GM21786 (cell line): ENCODE data around the gene ATP8B4.

Experiments
- ATAC-seq: cut with Tn5 transposase; IDR thresholded peaks from one replicate; pipeline ENCODE4 v1.9.1; 2021; ENCODE audit not compliant: unreplicated experiment

The ATP8B4 gene

DNA sequence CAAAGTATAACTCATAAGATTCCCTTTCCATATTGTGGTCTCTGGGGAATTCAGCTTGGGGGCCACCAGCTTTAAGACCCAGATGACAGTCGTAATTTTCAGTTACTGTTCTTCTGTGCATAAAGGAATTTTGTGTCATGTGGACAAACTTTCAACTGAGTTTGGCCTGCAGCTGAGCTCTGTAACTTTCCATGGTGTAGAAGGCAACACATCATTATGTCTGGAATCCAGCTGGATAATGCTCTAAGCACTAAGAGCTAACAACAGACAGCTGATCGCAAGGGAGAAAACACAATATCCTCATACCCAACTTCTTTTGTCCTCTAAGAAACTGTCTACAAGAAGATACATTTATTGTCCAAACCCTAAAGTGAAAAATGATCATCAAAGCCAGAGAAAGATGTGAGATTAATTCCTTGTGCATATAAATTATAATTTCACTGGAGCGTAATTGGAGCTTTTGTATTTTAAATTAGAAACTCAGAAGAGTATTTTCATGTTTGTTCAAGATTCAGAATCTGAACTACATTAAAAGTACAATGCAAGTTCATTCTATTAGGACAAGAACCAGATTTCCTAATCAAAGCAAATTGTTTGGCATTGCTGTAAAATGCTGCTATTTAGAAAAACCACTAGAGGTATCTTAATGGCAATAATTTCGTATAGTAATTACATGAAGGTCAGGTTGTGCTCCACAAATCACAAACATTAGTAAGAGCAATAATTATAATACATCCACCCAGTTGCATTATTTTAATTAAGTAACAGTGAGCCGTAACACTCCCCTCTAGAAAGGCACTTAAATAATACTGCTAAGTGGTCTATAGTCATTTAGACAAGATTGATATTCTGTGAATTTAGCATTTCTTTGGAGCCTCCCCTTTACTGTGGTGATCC lies 218.8 kb downstream of the ATP8B4 start:
- ATAC-seq: no peak

DNA sequence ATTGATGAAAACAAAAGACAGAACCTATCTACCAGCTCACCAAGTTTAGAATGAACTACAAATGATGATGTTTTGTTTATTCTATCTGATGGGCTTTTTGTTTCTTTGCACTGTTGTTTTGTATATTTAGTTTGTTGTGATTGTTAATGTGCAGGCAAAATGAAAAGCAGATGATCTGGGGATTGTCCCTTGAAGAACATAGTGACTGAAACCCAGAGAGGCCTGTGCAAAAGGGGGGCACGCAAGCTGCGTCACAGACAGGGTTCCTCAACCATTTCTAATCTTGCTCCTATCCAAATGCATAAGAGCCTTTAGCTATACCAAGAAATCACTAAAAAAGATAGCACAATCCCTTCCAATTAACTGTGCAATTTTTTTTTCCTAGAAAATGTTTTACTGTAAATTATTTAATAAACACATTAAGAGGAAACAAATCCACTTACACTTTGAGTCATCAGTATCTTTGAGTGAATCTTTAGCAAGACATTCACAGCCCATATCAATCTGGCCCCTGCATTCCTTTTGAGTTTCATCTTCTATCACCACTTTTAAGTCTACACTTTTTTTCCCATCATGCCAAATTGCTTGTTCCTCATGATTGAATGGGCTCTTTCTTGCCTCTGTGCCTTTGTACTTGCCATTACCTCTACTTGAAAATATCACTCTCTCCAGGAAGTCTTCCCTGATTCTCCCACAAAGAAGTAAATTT lies 220.3 kb downstream of the ATP8B4 start:
- no peak for ATAC-seq

GRCh38 chr15:49898097-49898496 lies 220.9 kb downstream of the ATP8B4 start:
- no peak for ATAC-seq

DNA sequence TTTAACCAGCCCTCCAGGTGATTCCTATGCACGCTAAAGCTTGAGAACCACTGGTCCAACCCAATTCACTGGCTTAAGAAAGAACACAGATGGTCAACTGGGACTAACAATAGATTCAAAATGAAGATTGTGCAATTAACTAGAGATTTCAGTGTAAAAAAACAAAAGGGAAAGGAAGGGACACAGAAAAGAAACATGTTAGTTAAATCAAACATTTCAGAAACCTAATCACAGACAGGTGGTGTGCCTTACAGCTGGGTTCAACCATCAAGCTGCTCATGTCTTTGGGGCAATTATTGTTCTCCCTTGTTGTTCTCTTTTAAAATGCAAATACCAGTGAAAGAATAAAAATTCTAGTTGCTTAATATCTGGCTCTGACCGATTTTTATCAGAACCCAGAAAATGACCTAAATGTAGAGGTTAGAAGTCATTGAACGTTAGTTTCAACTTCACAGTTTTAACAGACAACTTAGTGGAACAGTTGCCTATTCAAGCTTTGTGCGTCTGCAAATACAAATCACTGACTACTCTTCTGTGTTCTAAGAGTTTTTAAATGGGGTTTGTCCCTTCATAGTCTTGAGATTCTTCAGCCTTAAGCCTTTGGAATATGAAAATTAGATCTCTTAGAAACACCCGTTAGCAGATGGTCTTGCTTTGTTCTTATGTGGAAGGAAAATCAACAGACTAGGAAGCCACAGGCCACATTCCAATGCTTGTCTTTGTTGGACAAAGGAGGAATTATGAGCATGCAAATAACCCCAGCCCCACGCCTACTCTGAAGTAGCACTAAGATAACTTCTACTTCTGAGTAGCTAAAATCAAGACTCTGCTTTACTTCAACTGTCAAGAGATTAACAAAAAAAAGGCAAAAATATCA lies 223.4 kb downstream of the ATP8B4 start:
- no peak for ATAC-seq

DNA sequence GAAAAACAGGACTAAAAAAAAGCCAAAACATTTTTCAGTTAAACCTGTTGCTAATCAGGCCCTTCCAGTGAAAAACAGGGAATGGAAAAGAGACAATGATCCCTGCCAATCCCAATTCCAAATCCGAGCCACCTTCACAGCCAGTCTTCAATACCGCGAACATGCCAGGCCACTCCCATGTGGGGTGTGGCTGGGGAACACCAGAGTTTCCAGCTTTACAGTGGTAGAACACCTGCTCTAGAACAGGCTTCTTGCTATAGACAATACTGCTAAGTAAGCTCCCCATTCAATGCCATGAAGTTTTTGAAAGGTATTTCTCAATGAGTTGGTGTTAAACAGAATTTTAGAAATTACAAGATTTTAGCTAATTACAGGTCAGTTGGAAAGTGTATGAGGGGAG lies 228.3 kb downstream of the ATP8B4 start:
- ATAC-seq: no peak

DNA sequence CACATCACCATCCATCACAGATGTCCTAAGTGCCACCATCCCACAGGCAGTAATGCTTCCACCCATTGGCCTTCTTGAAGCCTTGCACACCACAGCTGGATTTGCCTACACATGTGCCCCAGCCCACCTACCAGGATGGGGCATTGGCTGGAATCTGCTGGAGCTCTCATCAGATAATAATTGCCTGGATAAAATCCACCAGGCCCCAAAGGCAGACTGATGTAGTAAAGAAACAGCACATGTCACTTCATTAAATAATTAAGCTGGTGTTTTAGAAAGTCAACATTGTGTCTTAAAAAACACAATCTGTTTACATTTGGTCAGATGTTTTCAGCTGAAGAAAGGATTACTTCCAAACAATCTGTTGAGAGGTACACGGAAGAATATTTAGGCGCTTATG lies 229.5 kb downstream of the ATP8B4 start:
- no peak for ATAC-seq

DNA sequence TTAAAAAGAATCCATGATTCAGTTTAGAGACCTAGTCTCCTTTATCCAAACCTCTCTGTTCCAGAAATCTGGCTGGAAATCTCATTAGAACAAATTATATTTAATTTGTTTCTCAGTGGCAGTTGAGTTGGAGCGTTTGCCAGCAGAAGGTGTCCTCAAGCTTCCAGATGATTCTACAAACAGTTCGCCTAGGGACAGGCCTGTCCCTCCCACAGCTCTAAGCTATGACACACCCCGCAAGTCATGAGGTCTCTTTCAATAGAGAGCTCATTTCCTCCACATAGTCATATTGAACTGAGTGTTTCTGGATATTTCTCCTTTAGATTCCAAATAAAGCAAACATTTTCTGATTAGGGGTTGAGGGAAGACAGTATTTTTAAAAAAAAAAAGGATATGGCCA lies 230.3 kb downstream of the ATP8B4 start:
- no peak for ATAC-seq

GRCh38 chr15:49888323-49888693 lies 230.7 kb downstream of the ATP8B4 start:
- ATAC-seq: no peak

- ATAC-seq: no peak
These were observed 231.2 kb downstream of the ATP8B4 start for GRCh38 chr15:49887659-49888322.

DNA sequence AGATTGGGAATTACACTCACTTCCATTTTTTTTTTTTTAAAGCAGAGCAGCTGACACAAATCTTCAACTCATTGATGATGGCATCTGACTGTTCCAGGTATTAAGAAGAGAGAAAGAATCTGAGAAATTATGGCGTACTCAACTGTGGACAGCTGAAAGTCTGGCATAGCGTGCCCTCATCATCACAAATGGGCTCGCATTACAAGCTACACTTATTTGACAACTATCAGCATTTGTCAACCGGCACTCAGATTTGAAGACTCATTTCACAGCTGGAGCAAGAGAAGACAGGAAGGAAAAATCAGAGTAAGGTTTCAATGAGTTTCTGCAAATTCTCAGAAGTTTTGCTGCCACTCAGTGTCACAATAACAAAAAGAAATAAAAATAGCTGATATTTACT lies 235.9 kb downstream of the ATP8B4 start:
- no peak for ATAC-seq

DNA sequence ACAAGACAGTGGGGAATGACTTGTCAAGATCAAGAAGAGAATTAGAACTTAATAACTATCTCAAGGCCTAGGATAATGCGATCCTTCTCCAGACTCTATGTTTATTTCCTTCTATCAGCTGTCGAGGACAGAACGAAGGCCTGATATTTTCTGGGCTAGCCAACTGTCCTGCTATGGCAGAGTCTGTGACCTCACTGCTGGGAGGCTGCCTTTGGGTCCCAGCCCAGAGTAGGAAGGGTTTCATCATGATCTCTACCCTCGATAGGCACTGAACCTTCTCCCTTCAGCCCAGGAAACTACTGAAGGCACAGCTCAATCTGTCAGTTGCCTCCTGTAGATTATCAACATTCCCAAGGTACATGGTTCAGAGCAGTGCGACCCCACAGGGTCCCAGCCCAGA lies 237.2 kb downstream of the ATP8B4 start:
- ATAC-seq: no peak

GRCh38 chr15:49881433-49881832 lies 237.6 kb downstream of the ATP8B4 start:
- ATAC-seq: no peak

- ATAC-seq: no peak
These were observed 241.0 kb downstream of the ATP8B4 start for GRCh38 chr15:49877873-49878521.

- no peak for ATAC-seq
These were observed 241.7 kb downstream of the ATP8B4 start for GRCh38 chr15:49877117-49877872.

- ATAC-seq: no peak
These were observed 242.5 kb downstream of the ATP8B4 start for GRCh38 chr15:49876401-49877038.

DNA sequence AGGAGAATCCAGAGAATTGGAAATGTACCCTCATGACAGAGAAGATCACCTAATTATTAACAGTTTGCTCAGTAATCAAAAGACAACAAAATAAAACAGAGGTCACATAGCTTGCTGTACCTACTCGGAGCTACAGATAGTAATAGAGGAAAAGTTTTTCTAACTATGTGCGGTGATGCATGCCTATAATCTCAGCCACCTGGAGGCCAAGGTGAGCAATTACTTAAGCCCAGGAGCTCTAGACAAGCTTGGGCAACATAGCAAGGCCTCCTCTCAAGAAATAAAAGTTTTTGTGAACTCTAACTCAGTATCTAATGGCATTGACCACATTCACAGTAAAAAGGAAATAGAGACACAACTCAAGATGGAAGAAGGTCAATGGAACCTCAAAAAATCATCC lies 243.6 kb downstream of the ATP8B4 start:
- ATAC-seq: no peak

DNA sequence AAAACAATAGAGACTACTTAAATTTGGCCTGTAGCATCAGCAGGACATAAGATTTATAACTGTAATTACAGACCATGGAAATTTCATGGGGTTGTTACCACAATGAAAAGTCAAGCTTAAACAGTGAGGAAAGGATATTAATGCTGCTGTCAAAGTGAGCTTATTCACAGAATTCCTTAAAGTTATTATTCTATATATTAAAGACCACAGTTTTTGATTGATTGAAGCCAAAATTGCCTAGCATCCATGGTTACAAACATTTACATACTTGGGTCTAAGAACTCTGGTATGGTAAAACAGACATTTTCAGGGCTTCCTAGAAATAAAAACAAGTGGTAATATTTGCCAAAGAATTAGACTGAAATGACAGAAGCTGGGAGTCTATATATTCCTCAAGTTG lies 248.6 kb downstream of the ATP8B4 start:
- no peak for ATAC-seq

- no peak for ATAC-seq
These were observed 250.7 kb downstream of the ATP8B4 start for GRCh38 chr15:49868348-49868747.
